Activated CD4-positive, alpha-beta T cell treated with anti-CD3 and anti-CD28 coated beads for 24 hours (primary cell): ENCODE measurements around the gene HOTAIR.

ENCODE experiments used
- DNase-seq, 2 donors: peaks; one replicate each; pipeline ENCODE4 v3.0.0-alpha.2; 2020; ENCODE audit warnings: low read depth in 2 of 2

Gene HOTAIR

DNA sequence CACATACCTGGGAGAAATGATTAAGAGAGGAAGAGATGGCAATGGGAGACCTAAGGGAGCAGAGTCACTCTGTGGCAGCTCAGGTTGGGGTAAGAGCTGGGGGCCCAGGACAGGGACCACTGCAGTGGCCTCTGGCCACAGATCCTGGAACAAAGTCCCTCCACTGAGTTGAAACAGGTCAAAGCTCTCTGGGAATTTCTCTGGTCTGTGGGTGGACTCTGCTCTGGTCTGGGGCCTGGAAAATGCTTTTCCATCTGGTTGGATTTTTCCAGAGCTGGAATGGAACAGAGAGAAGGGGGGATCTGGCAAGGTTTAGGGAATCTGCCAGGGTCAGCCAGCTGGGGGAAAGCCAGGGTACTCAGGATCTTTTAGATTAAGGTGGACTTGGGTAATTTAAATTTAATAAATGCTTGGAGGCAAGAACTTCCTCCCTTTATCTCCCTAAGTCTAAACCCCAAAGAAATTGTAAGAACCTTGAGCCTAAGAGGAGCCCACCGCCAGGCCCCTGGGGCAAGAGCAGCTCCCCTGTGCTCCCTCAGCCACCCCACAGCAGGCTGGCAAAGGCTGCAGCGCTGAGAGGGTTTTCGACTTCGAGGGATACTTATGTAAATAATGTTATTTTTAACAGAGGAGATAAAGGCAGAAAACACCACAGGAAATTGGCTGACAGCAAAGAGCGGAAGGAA, 13.9 kb upstream of the HOTAIR start:
- no peak for DNase-seq

DNA sequence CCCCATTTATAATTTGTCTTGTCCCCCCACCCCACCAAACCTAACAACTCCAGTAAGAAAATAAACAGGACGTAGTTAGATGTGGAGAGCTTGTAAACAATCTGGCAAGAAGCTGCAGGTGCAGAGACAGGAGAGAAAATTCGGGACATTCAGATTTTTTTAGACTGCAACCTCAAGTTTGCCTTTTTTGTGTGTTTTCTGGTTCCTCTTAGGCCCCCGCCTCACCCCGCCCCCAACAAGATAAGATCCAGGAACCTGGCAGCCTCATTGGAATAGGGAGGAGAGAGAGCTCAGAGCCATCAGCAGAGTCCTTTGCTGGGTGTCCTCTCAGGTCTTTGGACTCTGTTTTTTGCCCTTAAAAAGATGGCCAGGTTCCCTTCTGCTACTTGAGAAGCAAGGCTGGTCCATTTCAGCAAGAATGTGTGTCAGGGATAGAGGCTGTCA, 13.1 kb upstream of the HOTAIR start:
- no peak for DNase-seq

DNA sequence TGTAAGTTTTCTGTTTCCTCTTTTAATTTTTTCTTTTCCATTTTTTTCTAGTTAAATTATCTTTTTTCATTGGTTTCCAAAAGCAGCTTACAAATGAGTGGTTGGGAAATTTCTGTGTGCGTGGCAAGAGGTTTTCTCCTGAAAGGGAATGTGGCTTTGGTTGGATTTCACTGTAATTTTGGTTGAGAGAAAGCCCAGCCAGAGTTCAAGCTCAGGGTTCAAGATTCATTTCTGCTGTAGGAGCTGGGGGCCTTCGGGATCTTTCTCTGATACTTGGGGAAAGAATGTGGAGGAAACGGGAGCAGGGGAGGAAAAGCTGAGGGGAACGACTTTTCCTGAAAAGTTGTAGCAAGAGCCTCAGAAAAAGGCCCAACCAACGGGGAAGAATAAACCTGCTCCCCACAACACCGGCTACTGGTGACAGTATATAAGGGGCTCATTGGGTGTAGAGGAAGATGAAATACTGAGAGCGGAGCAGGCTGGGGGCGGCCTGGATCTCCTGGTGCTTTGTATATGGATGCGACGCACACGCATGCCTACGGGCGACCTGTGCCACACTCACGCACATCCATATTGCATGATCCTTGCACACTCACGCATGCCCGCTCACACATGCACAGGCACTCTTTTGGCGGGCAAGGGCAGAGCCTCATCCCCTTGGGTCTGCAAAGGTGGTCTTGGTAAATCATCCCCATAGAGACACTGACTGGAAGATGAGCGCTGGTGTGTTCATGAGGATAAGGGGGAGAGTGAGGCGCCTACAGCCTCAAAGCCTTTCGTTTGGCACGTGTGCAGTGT, 12.1 kb upstream of the HOTAIR start:
- no peak for DNase-seq

DNA sequence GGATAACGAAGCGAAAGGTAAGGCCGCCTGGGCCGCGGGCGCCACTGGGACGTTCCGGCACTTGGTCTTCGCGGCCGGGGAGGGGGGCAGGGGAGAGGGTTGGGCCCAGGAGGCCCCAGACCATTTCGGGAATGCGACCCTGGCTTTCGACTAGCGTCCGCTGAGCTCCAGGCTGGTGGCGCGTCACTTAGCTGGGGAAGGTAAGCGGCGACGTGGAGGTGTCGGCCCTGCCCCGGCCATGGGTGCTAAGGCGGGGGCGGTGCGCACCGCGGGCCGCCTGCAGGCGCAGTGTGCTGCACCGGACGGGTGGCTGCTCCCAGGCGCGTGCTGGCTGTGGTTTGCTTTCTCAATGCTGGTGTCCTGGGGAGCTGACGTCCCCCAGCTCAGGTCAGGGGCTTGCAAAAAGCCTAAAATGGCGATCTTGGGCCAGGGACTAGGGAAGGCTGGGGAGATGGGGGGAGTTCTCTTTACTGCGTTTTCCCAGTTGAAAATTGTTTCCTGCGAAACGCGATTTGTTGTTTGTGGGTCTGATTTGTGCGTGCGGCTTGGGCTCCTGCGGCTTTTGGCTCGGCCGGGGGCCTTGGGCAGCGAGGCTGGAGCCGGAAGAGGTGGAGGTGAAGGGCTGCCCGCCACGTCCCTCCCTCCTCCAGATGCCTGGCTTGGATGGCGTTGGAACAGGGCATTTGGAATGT, 11.4 kb upstream of the HOTAIR start:
- no peak for DNase-seq

DNA sequence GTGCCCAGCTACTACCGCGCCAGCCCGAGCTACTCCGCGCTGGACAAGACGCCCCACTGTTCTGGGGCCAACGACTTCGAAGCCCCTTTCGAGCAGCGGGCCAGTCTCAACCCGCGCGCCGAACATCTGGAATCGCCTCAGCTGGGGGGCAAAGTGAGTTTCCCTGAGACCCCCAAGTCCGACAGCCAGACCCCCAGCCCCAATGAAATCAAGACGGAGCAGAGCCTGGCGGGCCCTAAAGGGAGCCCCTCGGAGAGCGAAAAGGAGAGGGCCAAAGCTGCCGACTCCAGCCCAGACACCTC, 10.9 kb upstream of the HOTAIR start:
- no peak for DNase-seq

DNA sequence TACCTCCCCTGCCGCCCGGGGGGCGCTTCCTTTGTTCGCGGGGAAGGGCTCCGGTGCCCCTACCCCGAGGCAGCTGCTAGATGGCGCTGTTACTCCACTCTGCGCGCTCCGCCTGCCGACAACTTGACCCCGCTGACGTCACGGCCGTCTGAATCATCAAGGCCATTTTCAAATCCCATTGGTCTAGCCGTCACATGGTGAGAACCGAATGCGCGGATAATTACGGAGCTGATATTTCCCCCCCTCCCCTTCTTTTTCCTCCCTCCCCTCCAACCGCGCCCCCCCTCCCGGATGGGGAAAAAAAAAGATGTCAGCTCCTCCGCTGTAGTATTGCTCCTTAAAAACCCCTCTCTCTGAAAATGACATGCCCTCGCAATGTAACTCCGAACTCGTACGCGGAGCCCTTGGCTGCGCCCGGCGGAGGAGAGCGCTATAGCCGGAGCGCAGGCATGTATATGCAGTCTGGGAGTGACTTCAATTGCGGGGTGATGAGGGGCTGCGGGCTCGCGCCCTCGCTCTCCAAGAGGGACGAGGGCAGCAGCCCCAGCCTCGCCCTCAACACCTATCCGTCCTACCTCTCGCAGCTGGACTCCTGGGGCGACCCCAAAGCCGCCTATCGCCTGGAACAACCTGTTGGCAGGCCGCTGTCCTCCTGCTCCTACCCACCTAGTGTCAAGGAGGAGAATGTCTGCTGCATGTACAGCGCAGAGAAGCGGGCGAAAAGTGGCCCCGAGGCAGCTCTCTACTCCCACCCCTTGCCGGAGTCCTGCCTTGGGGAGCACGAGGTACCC, 10.3 kb upstream of the HOTAIR start, which contains the start of gene HOXC10:
Gene HOXC10, plus strand, starts transcription at position 246 of the 791 bp plus-strand sequence. Its CDS starts 114 bp downstream, at position 360.
- DNase-seq = peak; percentile 69 to 88

DNA sequence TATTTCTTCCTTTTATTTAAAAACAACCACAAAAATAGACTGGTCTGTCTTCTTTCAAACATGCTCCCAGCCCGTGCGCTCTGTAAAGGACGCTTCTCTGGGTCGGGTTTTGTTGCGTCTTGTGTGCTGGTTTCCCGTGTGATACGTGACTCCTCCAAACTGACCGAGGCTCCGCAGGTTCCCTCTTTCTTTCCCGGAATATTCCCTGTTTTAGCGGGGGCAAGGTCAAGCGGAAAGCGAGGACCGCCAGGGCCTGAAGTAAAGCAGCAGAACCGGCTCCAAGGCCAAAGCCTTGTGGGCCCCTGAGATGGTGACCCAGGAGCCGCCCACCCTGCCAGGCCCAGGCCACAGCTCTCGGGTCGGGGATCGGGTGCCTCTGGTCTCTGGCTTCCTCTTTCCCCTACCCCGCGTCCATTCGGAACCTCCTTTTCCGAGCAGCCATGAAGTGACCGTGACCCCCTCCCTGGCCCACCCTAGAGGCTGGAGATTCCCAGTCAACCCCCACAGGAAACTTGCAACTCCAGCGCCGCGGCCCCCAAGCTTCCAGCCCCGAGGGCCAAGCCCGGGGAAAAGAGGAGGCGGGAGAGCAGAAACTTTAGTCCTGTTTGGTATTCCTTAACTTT, 9.3 kb upstream of the HOTAIR start:
- DNase-seq = no peak

DNA sequence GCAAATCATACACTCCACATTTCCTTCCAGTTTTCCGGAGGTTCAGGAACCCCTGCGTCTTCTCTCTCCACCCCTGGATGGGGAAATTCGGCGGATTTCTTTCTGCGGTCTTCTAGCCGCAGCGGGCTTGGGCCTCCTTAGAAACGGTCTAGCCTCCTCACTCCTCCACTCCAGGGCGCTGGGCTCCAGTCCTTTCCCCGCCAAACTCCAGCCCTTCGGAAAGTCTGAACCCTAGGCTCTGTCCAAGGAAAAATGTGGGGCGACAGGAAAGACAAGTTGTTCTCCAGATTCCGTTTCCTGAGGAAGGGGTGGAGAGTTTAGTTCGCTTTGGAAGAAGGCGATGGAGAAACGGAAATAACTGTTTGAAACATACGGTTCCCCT, 8.8 kb upstream of the HOTAIR start:
- DNase-seq = no peak

DNA sequence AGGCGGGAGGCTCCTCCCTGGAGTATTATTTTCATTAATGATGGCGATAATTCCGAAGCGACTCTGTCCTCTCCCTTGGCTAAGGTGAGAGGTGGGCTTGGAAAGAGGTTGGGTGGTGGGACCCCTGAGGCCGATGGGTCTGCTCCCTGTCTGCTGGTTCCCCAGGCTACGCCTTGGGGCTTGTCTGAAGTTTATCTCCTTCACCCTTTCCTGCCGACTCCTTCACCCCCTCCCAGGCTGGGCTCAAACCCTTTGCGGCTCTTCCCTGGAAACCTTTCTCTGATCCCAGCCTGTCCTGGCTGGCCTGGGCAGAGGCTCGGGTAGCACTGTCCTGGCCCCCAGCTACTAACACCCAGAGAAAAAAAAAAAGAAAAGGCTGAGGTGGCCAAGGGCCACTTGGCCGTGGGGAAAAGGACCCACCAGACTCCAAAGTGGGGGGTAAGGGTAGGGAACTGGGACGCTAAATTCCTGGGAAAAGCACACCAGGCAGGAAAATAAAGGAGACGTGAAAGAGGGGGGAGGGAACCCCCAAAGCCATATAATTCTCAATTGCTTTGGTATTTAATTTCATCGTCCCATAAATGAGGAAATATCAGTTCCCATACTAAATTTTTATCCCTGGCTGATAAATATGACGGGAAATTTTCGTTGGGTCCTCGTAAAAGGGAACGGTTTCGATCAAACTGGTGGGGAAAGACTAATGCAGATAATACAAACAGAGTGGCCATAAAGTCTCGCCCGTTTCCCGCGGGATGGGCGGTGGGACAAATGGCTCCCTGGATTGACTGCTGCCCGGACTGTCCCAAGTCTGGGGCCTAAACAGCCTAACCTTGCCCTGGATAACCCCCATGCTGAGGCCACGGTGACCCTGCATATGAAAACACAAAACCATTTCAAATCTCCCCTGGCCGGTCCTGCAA, 8.2 kb upstream of the HOTAIR start:
- no peak for DNase-seq

DNA sequence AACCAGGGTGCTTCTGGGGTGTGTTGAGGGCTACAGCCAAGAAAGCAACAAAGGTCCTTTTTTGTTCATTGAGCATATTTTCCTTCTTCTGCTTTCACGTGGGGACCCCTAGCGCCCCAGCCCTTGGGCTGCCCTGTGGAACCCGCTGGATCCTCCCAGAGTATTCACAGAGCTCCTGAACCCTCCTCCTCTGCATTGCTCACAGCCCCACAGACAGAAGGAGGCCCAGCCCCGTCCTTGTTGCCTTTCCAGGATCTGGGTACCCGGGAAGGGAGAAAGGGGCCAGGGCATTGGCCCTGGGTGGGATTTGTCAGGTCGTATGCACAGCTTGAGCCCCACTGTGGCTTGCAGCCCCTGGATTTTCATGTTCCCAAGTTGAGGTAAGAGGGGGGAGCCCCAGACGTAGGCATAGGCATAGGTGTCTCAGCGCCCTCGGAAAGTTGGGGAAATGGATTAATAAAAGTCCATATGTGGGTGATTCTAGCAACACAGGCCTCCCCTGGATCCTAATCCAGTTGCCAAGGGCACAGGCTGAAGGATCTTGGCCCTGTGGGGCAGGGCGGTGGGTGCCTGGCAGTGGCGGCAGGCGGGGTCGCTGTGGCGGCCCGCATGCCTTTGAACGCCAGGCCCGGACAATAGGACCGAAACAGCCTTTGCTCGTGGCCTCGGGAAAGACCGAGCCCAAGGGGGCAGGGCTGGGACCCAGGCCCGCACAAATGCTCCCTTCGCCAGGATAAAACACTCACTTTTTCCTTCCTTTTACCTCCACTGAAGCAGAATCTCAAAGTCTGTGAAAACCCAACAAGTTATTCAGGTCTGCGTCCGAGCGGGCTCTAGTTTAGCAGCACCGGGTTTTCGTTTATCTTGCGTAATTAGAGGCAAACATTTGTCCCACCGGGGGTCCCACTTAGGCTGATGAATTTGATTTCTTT, 7.1 kb upstream of the HOTAIR start:
- DNase-seq = no peak

DNA sequence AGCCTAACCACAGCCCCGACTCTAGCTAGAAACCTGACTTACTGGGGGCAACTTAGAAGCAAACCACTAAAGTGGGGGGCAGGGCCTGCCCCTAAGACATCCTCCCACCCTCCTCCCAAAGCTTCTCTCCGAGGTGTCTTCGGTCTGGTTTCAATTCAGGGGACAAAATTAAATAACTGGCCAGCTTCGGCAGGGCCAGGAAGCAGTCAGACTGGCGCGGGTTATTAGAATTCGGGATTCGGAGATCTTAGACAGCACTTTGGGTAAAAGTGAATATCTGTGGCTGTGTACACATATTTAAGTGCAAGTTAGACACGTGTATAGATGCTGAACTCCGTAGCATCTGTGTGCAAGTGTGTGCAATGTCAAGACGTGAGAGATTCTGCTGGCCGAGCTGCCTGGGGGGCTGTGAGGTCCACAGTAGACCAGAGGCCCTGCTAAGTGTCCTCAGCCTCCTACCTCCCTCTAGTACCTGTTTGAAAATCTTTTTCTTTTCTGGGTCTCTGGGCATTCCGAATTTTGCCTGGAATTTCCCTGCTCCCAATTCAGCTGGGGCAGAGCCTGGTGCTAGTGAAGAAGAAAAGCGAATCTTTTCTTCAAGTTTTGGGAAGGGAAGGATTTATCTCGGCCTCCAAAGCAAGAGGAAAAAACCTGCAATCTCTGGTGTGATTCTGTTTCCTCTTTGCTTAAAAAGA, 6.2 kb upstream of the HOTAIR start:
- DNase-seq = no peak

DNA sequence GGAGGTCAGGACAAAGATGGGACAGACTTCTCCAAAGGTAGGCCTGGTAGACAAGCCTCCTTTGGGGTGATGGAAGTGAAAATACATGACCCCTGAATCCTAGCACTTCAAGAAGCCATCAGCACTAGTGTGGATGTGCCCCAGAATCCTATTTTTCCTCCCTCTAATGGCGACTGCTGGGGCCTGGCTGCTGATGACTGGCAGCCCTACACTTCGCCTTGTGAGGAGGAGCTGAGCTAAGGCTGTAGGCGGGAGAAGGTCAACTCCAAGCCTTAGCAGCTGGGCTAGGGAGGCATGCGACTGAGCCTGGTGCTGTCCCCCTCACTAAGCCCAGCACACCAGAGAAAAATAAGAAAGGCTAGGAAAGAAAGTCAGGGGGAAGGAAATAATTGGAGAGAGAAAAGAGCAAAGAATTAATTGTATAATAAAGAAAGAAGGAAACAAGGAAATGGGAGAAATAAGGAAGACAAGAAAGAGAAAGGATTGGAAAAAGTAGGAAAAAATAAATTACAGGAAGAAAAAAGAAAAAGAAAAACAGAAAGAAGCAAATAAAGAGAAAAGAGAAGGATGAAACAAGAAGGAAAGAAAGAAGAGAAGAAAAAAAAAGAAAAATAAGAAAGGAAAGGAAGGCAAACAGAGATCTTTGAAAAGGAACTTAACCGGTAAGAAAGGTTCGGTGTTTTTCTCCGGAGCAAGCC, 5.5 kb upstream of the HOTAIR start:
- DNase-seq = no peak

DNA sequence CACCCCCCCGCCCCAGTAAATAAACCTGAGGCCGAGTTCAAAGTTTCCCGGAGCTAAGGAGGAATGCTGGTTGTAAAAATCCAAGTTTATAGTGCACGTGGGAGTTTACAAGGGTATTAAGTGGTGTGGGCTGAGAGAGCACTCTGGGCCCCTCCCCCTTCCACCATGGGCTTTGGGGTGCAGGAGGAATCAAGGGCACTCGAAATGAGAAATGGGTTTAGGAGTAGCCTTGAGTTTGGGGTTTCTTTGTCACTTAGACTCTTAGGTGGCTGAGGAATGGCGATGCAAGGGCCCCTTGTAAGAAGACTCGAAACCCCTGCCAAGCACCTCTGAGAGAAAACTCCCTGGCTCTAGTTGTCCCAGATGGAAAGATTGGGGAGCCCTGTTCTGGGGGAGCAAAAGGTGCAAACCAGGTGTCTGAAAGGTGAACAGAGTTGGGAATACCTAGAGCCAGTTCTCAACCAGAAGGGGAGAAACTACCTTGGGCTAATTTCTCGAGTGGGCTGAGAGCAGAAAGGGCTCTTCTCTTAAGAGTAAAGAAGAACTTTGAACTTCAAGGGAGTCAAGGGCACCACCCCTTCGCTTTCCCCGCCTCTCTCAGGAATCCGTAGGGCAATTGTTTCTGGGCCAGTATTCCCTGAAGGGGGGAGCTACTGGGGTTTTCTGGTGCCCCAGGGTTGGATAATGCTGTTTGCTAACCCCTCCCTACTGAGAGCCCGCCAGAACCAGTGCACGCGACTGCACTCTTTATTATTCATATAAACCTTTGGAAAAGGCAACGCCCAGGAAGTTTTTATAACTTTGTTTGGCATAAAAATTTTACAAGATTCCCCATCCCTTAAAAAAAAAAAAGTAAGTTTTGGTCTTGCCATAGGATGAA, 4.0 kb upstream of the HOTAIR start:
- no peak for DNase-seq

DNA sequence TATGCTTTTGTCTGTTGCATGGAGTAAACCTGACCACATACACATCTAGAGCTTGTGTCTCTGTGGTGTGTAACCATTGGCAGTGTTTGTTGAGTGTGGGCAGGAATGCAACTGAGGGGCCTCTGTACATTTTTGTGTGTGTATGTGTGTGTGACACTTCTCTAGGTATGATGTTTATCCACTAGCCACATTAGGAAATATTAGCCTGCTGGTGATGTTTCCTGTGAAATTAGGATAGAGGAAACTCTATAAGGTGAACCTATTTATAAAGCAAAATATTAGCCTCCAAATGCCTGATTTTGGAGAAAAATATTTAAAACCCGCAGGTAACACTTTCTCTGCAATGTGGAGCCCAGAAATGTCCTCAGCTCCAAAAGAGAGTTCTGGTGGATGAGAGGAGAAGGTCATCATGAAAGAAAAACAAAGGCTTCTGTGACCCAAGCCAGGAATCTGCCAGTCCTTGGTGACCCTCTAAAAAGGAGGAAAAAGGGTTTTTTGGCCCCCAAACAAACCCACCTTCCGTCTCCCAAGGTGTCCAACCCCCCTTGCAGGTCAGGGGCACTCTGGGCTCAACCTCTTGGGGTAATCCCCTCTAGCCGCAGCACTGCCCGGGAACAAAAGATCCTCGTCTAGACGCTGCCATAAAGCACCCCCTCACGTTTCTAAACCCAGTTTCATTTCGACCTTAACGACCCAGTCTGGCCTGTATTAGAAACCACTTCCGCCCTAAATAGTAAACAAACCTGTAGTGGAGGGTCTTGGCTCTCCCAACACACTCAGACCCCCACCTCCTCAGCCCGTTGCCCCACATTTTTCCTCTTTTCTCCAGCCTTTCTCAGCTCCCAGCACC, 3.1 kb upstream of the HOTAIR start:
- DNase-seq = no peak

DNA sequence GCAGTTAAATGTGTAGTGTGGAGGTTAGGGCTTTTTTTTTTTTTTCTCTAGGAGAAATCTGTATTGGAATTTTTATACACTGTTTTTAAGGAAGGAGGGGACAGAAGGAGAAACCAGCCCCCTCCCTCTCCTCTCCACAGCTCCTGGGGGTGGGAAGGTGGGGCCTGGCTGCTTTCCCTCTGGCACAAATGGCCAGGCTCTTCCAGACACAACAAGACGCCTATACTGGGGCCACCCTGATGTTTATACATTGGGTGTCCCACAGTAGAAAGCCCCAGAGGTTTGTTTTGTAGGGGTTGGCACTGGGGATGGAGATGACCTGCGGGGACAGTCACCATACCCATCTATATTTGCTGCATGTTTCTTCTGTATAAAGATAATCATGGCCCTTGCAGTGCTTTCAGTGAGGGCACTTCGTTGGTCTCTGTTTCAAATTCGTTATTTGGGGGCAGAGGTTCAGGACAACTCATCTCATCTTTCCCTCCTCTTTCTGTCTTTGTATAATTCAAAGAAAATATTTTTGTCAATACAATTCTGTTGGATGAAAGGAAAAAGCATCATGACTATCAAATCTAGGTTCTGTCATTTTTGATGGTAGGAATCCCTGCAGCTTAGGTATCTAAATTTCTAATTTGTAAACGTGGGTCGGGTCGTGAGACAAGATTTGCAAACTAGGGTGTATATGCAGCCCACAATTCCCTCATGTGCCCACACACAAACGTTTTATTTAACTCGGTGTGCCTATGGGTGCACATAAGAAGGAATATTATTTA, 2.3 kb upstream of the HOTAIR start:
- no peak for DNase-seq
